Activated T-cell treated with anti-CD3 and anti-CD28 coated beads, Interleukin-2, amount 50 U/mL, for 24 hours (primary cell): ENCODE results near the gene FLYWCH1.

Experiments used
- DNase-seq: peaks from one replicate; pipeline ENCODE4 v3.0.0-alpha.2; 2020
- H3K27ac Mint-ChIP-seq: 2 replicates; pipeline ENCODE4 v1.8.0; 2020; ENCODE audit warnings: mild to moderate bottlenecking, mixed read lengths
- H3K27me3 Mint-ChIP-seq: 2 replicates; pipeline ENCODE4 v1.8.0; 2020; ENCODE audit warnings: mixed read lengths
- H3K36me3 Mint-ChIP-seq: 2 replicates; pipeline ENCODE4 v1.8.0; 2020; ENCODE audit warnings: low read depth, mixed read lengths
- H3K4me1 Mint-ChIP-seq: 2 replicates; pipeline ENCODE4 v1.8.0; 2020; ENCODE audit warnings: low read depth, mixed read lengths
- H3K4me3 Mint-ChIP-seq: 2 replicates; pipeline ENCODE4 v1.8.0; 2020; ENCODE audit warnings: mild to moderate bottlenecking, moderate library complexity, mixed read lengths
- H3K9me3 Mint-ChIP-seq: 2 replicates; pipeline ENCODE4 v1.8.0; 2020; ENCODE audit warnings: mixed read lengths

Gene FLYWCH1, protein sequence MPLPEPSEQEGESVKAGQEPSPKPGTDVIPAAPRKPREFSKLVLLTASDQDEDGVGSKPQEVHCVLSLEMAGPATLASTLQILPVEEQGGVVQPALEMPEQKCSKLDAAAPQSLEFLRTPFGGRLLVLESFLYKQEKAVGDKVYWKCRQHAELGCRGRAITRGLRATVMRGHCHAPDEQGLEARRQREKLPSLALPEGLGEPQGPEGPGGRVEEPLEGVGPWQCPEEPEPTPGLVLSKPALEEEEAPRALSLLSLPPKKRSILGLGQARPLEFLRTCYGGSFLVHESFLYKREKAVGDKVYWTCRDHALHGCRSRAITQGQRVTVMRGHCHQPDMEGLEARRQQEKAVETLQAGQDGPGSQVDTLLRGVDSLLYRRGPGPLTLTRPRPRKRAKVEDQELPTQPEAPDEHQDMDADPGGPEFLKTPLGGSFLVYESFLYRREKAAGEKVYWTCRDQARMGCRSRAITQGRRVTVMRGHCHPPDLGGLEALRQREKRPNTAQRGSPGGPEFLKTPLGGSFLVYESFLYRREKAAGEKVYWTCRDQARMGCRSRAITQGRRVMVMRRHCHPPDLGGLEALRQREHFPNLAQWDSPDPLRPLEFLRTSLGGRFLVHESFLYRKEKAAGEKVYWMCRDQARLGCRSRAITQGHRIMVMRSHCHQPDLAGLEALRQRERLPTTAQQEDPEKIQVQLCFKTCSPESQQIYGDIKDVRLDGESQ

DNA sequence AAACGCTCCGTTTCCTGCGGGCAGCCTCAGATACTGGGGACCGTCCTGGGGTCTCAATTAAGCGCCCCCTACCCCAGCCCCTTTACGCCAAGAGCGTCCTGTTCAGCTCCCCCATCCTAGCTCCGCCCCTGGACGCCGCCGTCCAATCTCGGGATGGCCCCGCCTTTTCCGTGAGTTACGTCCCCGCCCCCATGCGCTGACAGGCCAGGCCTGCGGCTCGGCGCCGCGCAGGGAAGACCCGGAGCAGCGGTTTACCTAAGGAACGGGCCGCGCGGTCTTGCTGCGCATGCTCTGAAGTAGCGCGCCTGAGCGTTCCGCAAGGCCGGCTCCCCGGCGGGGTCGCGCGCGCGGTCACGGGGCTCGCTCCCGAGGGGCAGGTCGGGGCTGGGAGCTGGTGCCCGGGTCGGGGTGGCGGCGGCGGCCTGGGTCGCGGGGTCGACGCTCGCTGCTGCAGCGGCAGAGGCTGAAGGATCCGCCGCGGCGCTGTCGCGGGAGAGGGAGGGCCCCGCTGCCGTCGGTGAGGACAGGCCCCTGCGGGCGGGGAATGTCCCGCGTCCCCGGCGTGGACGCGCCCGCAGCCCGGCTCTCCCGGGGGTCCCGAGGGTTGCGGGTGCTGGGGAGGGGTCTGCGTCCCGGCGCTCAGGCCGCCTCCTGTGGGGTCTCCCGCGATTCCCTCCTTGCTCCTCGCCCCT lies at the start of gene FLYWCH1:
TSS of gene FLYWCH1 (plus strand) at position 294 of the 692 bp plus-strand sequence. CDS start 17,755 bp downstream, outside the sequence.
- peak; percentile 99 for DNase-seq
- H3K9me3 Mint-ChIP-seq: no peaks in the 10 kb centered on the region
- H3K27ac Mint-ChIP-seq: peak within 1 kb of the TSS; percentile 91
- H3K4me3 Mint-ChIP-seq: peak within 1 kb of the TSS; percentile 91
- peaks cover 27% of the 10 kb centered on the region for H3K36me3 Mint-ChIP-seq
- peaks cover 38% of the 10 kb centered on the region for H3K4me1 Mint-ChIP-seq
- no peaks in the 10 kb centered on the region for H3K27me3 Mint-ChIP-seq

DNA sequence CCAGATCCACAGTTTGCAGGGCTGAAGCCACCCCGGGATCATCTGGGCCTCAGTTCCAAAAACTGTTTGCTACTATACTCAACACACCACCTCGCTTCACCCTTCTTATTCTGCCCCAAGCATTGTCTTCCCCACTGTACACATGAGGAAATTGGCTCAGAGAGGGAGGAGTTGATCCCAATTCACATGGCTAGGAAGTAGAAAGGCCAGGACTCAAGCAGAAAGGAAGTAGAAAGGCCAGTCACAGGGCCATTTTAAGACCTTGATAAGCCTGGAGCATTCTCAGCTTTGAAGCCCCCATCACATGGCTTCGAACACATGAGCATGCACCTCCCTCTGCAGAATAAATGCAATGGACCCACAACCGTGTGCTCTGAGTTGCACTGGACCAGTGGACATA lies 46.1 kb upstream of the FLYWCH1 start:
- Mint-ChIP-seq H3K36me3 (peaks cover 3% of the 10 kb centered on the region), H3K4me3 (no peak overlapping the region), H3K4me1 (peaks cover 16% of the 10 kb centered on the region), H3K27me3 (peaks cover 6% of the 10 kb centered on the region), H3K9me3 (no peaks in the 10 kb centered on the region), H3K27ac (no peak overlapping the region)
- no peak for DNase-seq

DNA sequence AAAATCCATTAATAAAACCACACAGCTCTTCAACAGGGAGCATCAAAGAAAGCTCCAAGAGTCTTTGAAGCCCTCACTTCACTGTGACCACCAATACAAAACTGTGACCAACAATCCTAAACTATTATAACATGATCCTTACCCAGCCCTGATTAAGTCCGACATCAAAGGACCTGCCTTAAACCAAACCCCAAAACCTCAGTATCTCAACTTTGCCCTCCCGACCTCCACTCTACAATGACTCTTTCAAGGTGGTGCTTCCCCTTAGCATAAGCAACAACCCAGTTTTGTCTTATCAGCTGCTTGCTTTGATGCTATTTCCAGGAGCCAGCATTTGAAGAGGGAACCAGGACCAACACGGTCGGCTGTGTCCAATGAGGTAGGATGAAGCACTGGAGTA lies 45.3 kb upstream of the FLYWCH1 start:
- no peak overlapping the region for H3K27ac Mint-ChIP-seq
- H3K36me3 Mint-ChIP-seq: peaks cover 3% of the 10 kb centered on the region
- no peak for DNase-seq
- H3K9me3 Mint-ChIP-seq: no peaks in the 10 kb centered on the region
- peaks cover 2% of the 10 kb centered on the region for H3K27me3 Mint-ChIP-seq
- H3K4me3 Mint-ChIP-seq: peak overlapping the region; percentile 24
- peaks cover 16% of the 10 kb centered on the region for H3K4me1 Mint-ChIP-seq

DNA sequence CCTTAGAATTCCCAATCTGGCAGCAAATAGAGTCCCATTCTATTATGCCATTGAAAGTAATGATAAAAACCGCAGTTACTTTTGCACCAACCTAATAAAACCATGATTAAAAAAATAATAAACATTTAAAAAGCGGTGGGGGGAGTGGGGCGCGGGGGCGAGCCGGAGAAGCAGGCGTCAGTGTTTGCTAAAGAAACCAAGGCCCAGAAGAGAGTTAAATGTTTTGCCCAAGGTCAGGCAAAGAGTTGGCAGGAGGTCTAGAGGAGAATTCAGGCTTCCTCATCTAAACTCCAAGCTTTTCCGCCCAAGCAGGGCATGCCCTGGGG lies 44.1 kb upstream of the FLYWCH1 start:
- Mint-ChIP-seq H3K4me1 (peaks cover 16% of the 10 kb centered on the region), H3K27ac (peak overlapping the region; percentile 95), H3K27me3 (no peaks in the 10 kb centered on the region), H3K4me3 (peak overlapping the region; percentile 91), H3K36me3 (peaks cover 3% of the 10 kb centered on the region), H3K9me3 (no peaks in the 10 kb centered on the region)
- DNase-seq: no peak

DNA sequence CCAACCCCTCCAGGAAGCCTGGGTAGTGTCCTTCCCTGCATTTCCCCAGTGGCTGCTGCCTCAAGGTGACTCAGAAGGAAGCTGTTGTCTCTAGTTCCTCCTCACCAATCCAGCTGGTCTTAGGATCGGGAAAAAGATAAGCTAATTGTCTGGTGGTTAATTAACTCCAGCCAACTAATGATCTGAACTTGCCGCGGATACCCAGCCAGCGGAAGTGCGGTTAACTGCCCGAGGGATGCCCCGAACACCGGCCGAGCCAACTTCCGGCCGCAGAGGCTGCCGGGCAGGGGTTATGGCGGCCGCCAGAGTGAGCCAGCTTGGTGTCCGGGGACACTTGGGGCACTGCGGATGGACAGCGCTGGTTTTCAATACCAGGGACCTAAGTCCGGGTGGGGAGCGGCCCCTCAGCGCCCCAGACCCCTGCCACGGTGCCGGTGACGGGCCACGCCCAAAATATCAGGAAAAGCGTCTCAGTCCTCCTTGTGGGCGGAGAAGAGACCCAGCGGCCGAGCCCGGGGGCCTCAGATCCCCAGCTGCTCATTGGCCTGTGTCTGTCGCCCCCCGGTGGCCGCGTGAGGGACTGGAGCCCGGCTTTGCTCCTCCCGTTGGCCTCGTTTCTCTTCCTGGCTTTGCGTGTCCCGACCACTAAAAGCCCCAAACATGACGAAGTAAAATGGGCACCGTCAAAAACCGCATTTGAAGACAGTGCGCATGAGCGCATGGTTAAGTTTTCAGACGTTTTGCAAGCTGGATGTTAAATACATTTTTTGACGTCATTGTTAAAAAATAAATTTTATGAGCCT lies 43.5 kb upstream of the FLYWCH1 start:
- H3K4me3 Mint-ChIP-seq: peak overlapping the region; percentile 91
- H3K27me3 Mint-ChIP-seq: no peaks in the 10 kb centered on the region
- H3K4me1 Mint-ChIP-seq: peaks cover 16% of the 10 kb centered on the region
- no peaks in the 10 kb centered on the region for H3K9me3 Mint-ChIP-seq
- peak; percentile 98 for DNase-seq
- peaks cover 3% of the 10 kb centered on the region for H3K36me3 Mint-ChIP-seq
- H3K27ac Mint-ChIP-seq: peak overlapping the region; percentile 95

DNA sequence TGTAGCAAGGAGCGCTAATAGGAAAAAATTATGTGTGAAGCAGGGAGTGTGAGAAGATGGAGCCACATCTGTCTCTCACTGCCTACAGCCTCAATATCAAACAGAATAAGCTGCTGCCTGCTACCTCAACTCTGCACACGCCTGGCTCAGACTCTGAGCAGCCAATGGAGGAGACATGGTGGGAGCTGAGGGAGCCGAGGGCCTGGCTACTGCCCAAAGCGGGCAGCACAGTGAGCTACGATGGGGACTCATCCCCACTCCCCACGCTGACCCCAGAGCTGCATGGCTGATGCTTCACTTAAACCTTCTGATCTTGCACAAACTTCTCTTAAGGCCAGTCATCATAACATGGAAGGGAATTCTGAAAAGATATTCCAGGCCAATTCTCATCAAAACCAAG lies 39.8 kb upstream of the FLYWCH1 start:
- no peak overlapping the region for H3K27ac Mint-ChIP-seq
- no peaks in the 10 kb centered on the region for H3K9me3 Mint-ChIP-seq
- H3K27me3 Mint-ChIP-seq: no peaks in the 10 kb centered on the region
- no peak overlapping the region for H3K4me3 Mint-ChIP-seq
- peaks cover 12% of the 10 kb centered on the region for H3K4me1 Mint-ChIP-seq
- peaks cover 3% of the 10 kb centered on the region for H3K36me3 Mint-ChIP-seq
- DNase-seq: no peak

DNA sequence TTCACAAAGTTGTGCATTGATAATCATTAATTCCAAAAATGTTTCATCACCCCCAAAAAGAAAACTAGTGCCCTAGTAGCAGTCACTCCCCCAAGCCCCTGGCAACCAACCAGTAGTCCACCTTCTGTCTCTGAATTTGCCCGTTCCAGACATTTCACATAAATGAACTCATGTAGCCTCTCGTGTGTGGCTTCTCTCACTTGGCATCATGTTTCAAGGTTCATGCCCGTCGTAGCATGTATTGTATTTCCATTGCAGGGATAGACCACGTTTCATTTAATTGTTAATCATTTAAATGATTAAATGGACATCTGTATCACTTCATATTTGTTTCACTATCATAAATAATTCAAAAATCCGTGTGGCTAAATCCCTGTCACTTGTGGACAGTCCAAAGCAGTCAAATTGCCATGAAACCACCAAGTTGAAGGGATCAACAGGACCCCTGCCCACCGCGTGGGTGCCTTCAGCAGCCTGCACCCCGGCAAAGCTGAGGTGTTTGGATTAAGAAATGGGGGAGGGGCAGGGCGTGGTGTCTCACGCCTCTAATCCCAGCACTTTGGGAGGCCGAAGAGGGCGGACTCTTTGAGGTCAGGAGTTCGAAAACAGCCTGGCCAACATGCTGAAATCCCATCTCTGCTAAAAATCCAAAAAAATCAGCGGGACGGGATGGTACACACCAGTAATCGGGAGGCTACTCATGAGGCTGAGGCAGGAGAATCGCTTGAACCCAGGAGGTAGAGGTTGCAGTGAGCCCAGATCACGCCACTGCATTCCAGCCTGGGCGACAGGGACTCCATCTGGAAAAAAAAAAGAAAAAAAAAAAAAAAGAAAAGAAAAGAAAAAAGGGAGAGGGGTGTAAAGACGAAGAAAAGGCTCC lies 37.5 kb upstream of the FLYWCH1 start:
- Mint-ChIP-seq H3K27ac (no peak overlapping the region), H3K27me3 (no peaks in the 10 kb centered on the region), H3K4me3 (no peak overlapping the region), H3K4me1 (peaks cover 2% of the 10 kb centered on the region), H3K36me3 (no peaks in the 10 kb centered on the region), H3K9me3 (no peaks in the 10 kb centered on the region)
- no peak for DNase-seq

DNA sequence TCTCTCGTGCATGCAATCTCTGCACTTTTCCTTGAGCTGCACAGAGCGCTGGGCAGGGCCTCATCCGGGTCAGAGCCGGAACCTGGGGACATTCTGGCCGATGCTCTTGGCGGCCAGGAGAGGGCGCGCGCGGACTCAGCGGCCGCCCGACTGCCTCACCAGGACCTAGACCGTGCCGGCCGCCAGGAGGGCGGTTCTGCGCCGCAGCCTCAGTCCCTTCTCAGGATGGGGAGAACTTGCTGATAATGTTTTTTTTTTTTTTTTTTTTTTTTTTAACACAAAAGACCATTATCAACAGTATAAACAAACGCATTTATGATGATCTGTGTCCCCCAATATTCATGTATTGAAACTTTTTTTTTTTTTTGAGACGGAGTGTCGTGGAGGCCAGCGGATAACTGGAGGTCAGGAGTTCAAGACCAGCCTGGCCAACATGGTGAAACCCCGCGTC lies 36.8 kb upstream of the FLYWCH1 start:
- H3K27ac Mint-ChIP-seq: no peak overlapping the region
- no peaks in the 10 kb centered on the region for H3K9me3 Mint-ChIP-seq

DNA sequence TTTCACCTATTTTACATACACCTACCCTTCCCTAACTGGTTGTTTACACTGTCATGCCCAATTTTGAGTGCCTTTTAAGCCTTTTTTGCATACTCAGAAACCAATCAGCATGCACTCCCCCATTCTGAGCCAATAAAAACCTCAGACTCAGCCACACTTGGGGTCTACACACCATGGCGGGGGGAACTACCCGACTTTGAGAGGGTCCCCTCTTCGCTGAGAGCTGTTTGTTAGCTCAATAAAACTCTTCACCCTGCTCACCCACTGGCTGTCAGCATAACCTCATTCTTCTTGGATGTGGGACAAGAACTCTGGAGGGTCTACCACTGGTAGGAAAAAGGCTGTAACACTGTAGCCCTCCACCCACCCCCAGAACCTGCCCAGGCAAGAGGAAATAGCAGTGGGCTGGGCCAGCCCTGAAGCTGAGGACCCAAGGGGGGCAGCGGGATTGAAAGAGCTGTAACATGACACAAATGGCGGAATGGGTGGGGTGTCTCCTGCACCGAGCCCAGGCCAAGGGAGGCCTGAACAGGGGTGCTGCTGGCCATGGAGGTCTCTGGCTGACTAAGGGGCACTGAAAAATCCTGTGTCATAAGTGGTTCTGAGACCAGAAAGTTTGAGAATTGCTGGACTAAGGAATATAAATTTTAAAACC lies 31.8 kb upstream of the FLYWCH1 start:
- H3K9me3 Mint-ChIP-seq: no peaks in the 10 kb centered on the region
- H3K27ac Mint-ChIP-seq: no peak overlapping the region
- H3K4me3 Mint-ChIP-seq: no peak overlapping the region
- peaks cover 3% of the 10 kb centered on the region for H3K36me3 Mint-ChIP-seq
- no peak for DNase-seq
- H3K27me3 Mint-ChIP-seq: no peaks in the 10 kb centered on the region
- peaks cover 17% of the 10 kb centered on the region for H3K4me1 Mint-ChIP-seq

More for the DNA sequence above, 36.8 kb upstream of the FLYWCH1 start:
- no peak overlapping the region for H3K4me3 Mint-ChIP-seq
- no peaks in the 10 kb centered on the region for H3K27me3 Mint-ChIP-seq
- H3K36me3 Mint-ChIP-seq: no peaks in the 10 kb centered on the region
- H3K4me1 Mint-ChIP-seq: peaks cover 2% of the 10 kb centered on the region
- DNase-seq: peak; percentile 77

DNA sequence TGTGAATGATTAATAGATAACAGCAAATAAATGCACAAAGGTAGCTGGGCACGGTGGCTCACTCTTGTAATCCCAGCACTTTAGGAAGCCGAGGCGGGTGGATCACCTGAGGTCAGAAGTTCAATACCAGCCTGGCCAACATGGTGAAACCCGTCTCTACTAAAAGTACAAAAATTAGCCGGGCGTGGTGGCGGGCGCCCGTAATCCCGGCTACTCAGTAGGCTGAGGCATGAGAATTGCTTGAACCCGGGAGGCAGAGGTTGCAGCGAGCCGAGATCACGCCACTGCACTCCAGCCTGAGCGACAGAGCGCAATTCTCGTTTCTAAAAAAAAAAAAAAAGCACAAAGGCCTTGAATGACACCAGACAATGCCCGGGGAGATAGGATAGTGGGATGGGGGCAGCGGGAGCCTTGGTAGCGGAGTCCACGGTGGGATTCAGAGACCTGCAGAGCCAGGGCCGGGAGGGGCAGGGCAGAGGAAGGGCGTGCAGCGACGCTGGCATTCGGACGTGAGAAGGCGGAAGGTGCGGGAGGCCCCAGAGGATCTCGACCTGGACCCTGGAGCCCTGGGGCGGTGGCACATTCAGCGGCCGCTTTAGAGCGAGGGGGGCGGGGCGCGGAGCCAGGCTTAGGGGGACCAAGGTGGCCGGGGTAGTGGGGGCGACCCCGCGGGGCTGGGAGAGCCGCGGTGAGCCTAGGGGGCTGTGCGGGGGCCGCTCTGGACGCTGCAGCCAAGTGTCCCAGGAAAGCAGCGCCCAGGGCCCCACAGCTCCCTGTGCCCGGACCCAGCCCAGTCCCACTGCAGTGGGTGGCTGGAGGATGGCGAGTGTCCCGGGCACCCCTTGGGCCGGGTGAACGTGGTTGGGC lies 29.7 kb upstream of the FLYWCH1 start:
- Mint-ChIP-seq H3K4me3 (peak overlapping the region; percentile 84), H3K4me1 (peaks cover 23% of the 10 kb centered on the region), H3K27me3 (no peaks in the 10 kb centered on the region), H3K27ac (peak overlapping the region; percentile 97), H3K9me3 (no peaks in the 10 kb centered on the region), H3K36me3 (peaks cover 3% of the 10 kb centered on the region)
- no peak for DNase-seq

DNA sequence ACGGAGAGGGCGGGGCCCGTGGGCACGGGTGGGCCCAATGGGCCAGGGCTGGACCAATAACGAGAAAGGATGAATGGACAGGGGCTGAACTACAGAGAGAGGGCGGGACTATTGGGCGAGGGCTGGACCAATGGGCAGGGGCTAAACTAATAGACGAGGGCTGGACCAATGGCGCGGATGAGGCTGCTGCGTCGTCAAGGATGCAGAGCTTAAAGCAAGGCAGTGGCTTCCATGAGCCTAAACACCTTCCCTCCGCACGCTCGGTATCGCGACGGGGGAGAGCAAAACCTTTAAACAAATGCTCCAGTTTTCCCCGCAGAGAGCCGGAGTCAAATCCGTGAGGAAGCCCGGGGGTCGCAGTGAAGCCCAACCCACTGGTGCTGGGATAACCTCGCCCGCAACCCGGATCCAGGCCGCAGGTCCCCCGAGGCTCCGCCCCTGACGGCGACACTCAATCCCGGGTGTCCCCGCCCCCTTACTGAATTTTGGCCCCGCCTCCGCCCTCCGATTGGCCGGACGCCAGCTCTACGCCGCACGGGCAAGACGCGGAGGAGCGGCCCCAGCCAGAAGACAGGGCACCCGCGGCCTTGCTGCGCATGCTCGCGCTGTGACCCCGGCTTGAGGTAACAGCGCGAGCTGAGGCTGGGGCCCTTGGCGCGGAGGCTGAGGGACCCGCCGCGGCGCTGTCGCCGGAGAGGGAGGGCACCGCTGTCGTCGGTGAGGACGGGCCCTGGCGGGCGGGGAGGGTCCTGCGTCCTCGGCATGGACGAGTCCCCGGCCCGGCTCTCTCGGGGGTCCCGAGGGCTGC lies 28.9 kb upstream of the FLYWCH1 start, which contains the start of gene FLYWCH2:
TSS of gene FLYWCH2 (plus strand) at position 566 of the 808 bp plus-strand sequence. CDS start 13,235 bp downstream, outside the sequence.
- peak; percentile 100 for DNase-seq
- Mint-ChIP-seq H3K4me1 (peaks cover 23% of the 10 kb centered on the region), H3K36me3 (peaks cover 3% of the 10 kb centered on the region), H3K4me3 (peak within 1 kb of the TSS; percentile 84), H3K27ac (peak within 1 kb of the TSS; percentile 97), H3K27me3 (no peaks in the 10 kb centered on the region), H3K9me3 (no peaks in the 10 kb centered on the region)
